GM21723 (cell line): ENCODE measurements around the gene RGS19.

ENCODE experiments used
- ATAC-seq: cut with Tn5 transposase; IDR thresholded peaks from one replicate; pipeline ENCODE4 v1.9.1; 2021; ENCODE audit warnings: mild to moderate bottlenecking, moderate library complexity; ENCODE audit not compliant: unreplicated experiment

The RGS19 gene

GRCh38 chr20:64065062-64065973 lies 14.0 kb downstream of the RGS19 start:
- no peak for ATAC-seq

DNA sequence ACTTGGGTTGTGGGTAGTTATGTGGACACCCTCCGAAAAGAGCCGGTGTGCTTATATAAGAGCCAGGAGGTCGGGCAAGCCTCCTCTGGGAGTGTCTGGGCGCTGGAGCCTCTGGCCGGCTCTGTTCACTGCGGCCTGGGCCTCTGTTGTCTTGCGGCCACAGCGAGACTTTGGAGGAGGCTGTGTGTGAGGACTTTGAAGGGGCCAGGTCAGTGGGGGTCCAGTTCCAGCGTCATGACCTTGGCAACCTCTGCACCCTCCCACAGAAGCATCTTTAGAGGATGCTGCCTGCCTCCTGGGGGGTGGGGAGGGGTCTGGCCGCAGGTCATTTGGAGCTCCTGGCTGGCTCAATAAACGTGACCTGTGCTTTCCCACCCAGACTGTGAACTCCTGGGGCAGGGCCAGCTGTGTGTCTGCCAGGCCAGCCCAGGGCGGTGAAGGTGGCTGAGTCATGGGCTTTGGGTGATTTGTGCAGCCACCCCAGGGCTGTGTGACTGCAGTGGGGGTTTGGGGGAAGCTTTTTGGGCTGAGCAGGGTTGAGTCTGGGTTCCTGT lies 15.1 kb downstream of the RGS19 start:
- no peak for ATAC-seq

- ATAC-seq = no peak
Observed at GRCh38 chr20:64063389-64064144, 15.8 kb downstream of the RGS19 start.

- ATAC-seq = peak; percentile 72
Observed at GRCh38 chr20:64062596-64063388, 16.5 kb downstream of the RGS19 start, which contains the start of gene TCEA2. TSS of gene TCEA2 (plus strand) at chr20:64063198. CDS start at chr20:64063313, 115 bp downstream.

GRCh38 chr20:64062276-64062595 lies 17.1 kb downstream of the RGS19 start:
- no peak for ATAC-seq

DNA sequence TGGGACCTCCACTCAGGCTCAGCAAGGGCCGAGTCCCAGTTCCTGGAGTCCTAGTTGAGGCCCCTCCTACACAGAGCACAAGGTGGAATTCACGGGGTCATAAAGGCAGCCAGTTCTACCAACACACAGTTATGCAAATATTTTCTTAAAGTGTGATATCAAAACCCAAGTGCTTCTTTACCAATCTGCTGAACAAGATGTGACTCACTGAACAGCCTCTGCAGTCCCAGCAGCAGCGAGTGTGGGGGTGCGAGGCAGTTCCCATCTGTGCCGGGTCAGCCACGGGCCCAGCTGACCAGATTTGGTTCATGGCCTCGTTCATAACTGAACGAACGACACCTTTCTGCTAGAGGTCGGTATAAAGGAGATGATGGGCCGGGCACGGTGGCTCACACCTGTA lies 20.8 kb downstream of the RGS19 start:
- no peak for ATAC-seq

GRCh38 chr20:64057628-64058498 lies 21.5 kb downstream of the RGS19 start:
- no peak for ATAC-seq

- ATAC-seq = no peak
Observed at GRCh38 chr20:64056889-64057627, 22.3 kb downstream of the RGS19 start.

DNA sequence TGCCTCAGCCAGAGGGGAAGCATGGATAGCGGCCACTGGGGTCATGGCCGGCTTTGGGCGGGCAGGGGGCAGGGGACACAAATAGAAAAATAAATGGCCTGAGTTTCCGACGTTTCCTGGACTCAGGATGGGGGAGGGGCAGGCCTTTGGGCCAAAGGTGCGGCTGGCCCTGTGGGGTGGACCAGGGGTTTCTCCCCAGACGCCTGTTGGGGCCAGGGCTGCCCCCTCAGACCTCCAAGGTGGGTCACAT lies 22.8 kb downstream of the RGS19 start:
- ATAC-seq = no peak

DNA sequence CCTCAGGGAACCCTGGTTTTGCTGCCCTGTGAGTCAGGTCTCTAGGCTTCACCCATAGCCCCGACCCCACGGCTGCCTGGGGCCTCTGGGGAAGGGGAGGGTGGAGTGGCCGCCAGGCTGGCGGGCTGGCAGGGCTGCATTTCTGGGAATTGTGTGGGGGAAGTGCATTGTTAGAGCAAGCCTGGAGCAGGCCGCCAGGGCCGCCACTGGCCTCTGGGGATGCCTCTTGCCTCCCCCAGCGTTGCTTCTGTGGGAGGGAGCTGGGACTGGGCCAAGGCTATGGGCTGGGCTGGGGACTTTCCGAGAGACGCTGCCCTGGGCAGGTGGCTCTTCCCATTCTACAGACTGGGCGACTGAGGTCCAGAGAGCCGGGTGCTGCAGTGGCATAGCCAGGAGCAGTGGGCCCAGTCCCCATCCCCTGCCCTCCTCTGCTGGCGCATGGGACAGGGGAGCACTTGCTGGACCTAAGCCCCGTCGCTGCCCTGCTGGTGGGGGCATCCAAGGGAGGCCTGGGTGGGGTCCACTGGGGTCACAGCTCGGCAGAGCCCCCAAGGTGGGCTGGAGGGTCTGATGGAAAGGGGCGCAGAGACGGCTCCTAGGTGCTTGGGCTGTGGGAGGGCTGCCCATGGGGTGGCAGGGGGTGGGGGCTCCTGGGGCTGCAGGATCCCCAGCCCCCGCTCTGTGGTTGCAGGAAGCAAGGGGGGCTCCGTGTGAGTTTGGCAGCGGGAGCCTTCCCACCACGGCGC lies 23.3 kb downstream of the RGS19 start:
- ATAC-seq = no peak

- ATAC-seq = no peak
Observed at GRCh38 chr20:64055396-64055892, 23.9 kb downstream of the RGS19 start.

- ATAC-seq = no peak
Observed at GRCh38 chr20:64053841-64054661, 25.3 kb downstream of the RGS19 start.

DNA sequence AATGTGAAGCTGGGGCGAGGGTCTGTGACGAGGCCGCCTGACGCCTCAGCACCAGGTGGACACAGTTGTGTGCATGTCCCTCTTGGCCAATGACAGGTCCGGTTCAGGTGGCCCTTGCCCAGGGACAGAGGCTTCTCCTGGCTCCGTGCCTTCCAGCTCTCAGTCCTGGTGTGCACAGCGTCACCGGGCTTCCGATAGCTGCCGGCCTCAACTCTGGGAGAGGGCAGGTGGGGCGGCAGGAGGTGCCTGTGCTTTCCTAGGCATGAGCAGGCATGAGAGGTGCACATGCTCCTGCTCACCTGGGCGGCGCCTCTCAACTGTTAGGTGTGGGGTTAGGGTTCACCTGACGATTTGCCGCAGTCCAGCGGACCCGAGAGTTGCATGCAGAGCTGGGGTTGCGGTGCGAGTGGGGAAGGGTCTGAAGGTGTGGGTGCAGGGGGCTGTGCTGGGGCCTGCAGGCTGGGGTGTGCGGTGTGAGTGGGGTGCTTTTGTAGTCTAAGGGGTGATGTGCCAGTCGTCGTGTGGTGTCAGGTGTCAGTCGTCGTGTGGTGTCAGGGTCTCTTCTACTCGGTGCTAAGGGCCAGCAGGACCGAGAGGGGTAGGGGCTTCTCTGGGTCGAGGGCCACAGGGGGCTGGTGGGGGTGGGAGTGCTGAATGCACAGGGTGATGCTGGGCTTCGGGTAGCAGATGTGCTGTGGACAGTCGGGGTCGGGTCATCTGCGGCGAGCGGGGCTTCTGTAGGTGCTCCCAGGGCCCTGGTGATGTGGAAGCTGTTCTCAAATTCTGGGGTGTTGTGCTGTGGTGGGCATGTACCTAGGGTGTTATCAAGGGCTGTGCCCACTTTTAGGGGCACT lies 26.1 kb downstream of the RGS19 start:
- ATAC-seq = no peak

DNA sequence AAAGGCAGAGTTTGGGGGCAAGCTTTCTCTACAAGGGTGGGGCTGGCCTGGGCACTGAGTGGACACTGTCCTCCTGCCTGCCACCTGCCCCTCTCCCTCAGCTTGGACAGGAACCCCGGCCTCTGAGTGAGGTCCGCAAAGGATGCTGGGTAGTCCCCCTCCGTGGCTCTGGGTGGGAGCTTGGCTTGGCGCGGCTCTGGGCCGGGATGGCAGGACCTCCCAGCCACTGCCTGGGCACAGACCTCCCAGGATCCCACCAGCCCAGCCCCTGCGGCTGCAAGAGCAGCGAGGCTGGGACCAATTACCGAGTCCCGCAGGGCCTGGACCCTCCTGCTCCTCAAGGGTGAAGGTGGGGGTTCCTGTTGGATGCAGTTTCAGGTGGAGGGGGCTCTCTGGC lies 27.0 kb downstream of the RGS19 start:
- no peak for ATAC-seq

- ATAC-seq = no peak
Observed at GRCh38 chr20:64051561-64052325, 27.6 kb downstream of the RGS19 start.

- no peak for ATAC-seq
Observed at GRCh38 chr20:64051033-64051452, 28.3 kb downstream of the RGS19 start.
